Liver (tissue), 9 donors: ENCODE data around the gene PRR20G. TPM values are rescaled to one million over a fixed set of nuclear protein-coding genes. Genes with fewer than 3 reads are reported as not detected.

Experiments
- DNase-seq: peaks from one replicate; pipeline ENCODE4 v3.0.0-alpha.2; 2017; ENCODE audit warnings: low spot score
- H3K27ac ChIP-seq, 2 donors: one replicate each; pipeline ENCODE4 v1.7.0; 2013; ENCODE audit warnings: inconsistent platforms in 2 of 2, low read length in 2 of 2, control low read depth in 1 of 2, low read depth in 1 of 2, mild to moderate bottlenecking in 1 of 2
- H3K27me3 ChIP-seq, 4 donors: one replicate each; pipeline versions ENCODE4 v1.6.1 to v1.7.0; 2013; ENCODE audit warnings: low read length in 3 of 4, inconsistent platforms in 1 of 4, mild to moderate bottlenecking in 1 of 4, moderate library complexity in 1 of 4; ENCODE audit not compliant: control insufficient read depth in 4 of 4, insufficient read depth in 4 of 4
- H3K36me3 ChIP-seq, 4 donors: one replicate each; pipeline versions ENCODE4 v1.6.1 to v1.7.0; 2013; ENCODE audit warnings: low read length in 3 of 4, mild to moderate bottlenecking in 3 of 4, low read depth in 1 of 4, moderate library complexity in 1 of 4; ENCODE audit not compliant: control insufficient read depth in 4 of 4, insufficient read depth in 3 of 4
- H3K4me1 ChIP-seq, 4 donors: one replicate each; pipeline versions ENCODE4 v1.6.1 to v1.7.0; 2013; ENCODE audit warnings: low read length in 3 of 4, mild to moderate bottlenecking in 3 of 4, moderate library complexity in 1 of 4; ENCODE audit not compliant: control insufficient read depth in 4 of 4, insufficient read depth in 4 of 4
- H3K4me3 ChIP-seq, 3 donors: one replicate each; pipeline versions ENCODE4 v1.6.1 to v1.7.0; 2013; ENCODE audit warnings: low read length in 3 of 3, control low read depth in 1 of 3, low read depth in 1 of 3, mild to moderate bottlenecking in 1 of 3
- H3K9ac ChIP-seq, 2 donors: one replicate each; pipeline ENCODE4 v1.7.0; 2013; ENCODE audit warnings: low read length in 2 of 2, mild to moderate bottlenecking in 2 of 2, moderate library complexity in 2 of 2, control low read depth in 1 of 2, low read depth in 1 of 2
- H3K9me3 ChIP-seq, 4 donors: one replicate each; pipeline versions ENCODE4 v1.6.1 to v1.7.0; 2013; ENCODE audit warnings: low read length in 3 of 4; ENCODE audit not compliant: control insufficient read depth in 4 of 4
- ATF3 ChIP-seq: IDR thresholded peaks from 2 replicates; pipeline ENCODE4 v1.6.1; 2016; ENCODE audit warnings: antibody characterized with exemption
- CTCF ChIP-seq: fragments of 150-350 bp; IDR thresholded peaks from 2 replicates; pipeline ENCODE4 v1.5.1; 2017; ENCODE audit warnings: improper control_type of control experiment, low read depth, low read length; ENCODE audit not compliant: missing input control
- FOXA1 ChIP-seq: IDR thresholded peaks from 2 replicates; pipeline ENCODE4 v1.6.1; 2016; ENCODE audit warnings: antibody characterized with exemption
- FOXA2 ChIP-seq: IDR thresholded peaks from 2 replicates; pipeline ENCODE4 v1.6.1; 2016; ENCODE audit warnings: antibody characterized with exemption
- GABPA ChIP-seq, 2 donors: IDR thresholded peaks in 1 of 2; conservative IDR thresholded peaks in 1 of 2; 2 replicates each; pipeline ENCODE4 v1.6.1; 2016; ENCODE audit warnings: antibody characterized with exemption in 2 of 2, mild to moderate bottlenecking in 1 of 2, moderate library complexity in 1 of 2
- HNF4A ChIP-seq, 2 donors: conservative IDR thresholded peaks; 2 replicates each; pipeline ENCODE4 v1.6.1; 2016; ENCODE audit warnings: antibody characterized with exemption in 2 of 2, mild to moderate bottlenecking in 2 of 2
- JUND ChIP-seq, 2 donors: IDR thresholded peaks; 2 replicates each; pipeline ENCODE4 v1.6.1; 2016; ENCODE audit warnings: antibody characterized with exemption in 2 of 2
- MAX ChIP-seq: IDR thresholded peaks from 2 replicates; pipeline ENCODE4 v1.6.1; 2016; ENCODE audit warnings: antibody characterized with exemption
- NR2F2 ChIP-seq: IDR thresholded peaks from 2 replicates; pipeline ENCODE4 v1.6.1; 2016; ENCODE audit warnings: antibody characterized with exemption
- RAD21 ChIP-seq, 2 donors: IDR thresholded peaks; 2 replicates each; pipeline ENCODE4 v1.6.1; 2016; ENCODE audit warnings: antibody characterized with exemption in 2 of 2, mild to moderate bottlenecking in 2 of 2
- REST ChIP-seq: IDR thresholded peaks from 2 replicates; pipeline ENCODE4 v1.6.1; 2016; ENCODE audit warnings: antibody characterized with exemption, mild to moderate bottlenecking
- RXRA ChIP-seq, 2 donors: IDR thresholded peaks; 2 replicates each; pipeline ENCODE4 v1.6.1; 2017 to 2018; ENCODE audit warnings: antibody characterized with exemption in 2 of 2, mild to moderate bottlenecking in 1 of 2
- TAF1 ChIP-seq: conservative IDR thresholded peaks from 2 replicates; pipeline ENCODE4 v1.6.1; 2016; ENCODE audit warnings: antibody characterized with exemption, mild to moderate bottlenecking
- YY1 ChIP-seq: IDR thresholded peaks from 2 replicates; pipeline ENCODE4 v1.6.1; 2016; ENCODE audit warnings: antibody characterized with exemption, mild to moderate bottlenecking
- ZBTB33 ChIP-seq: IDR thresholded peaks from 2 replicates; pipeline ENCODE4 v1.6.1; 2016; ENCODE audit warnings: antibody characterized with exemption
- WGBS: extraction: QIAGEN DNeasy Blood & Tissue Kit; methylation state at CpG from one replicate; pipeline ENCODE4 v1.1.7; 2013; 5-methylcytosine and 5-hydroxymethylcytosine counted together
- polyA plus RNA-seq, 2 donors: library from polyadenylated mRNA; stranded (reverse) in 1 of 2; unstranded in 1 of 2; fragments of 200-250 nt in 1 of 2; fragments of >200 nt in 1 of 2; fragmentation: Nextera tagmentation in 1 of 2; extraction: Ambion mirVana in 1 of 2; gene quantifications; one replicate each; pipeline versions ENCODE4 v1.2.1 to v1.2.3, GENCODE V29; 2013 to 2015
- total RNA-seq, 2 donors: library from RNA; depleted of rRNA; stranded (reverse); fragments of >200 nt; gene quantifications; one replicate each; pipeline ENCODE4 v1.2.3, GENCODE V29; 2014
- donor health status: healthy.
- donor health status: healthy.
- donor health status: healthy.
- donor health status: healthy.
- donor health status: healthy.

PRR20G gene
- total and polyA plus RNA-seq, 4 donors = not detected

- no peak for DNase-seq
- WGBS = 86% methylated on average over 6 of the region's 6 CpGs
- no peaks in the 10 kb centered on the region for H3K36me3 ChIP-seq
- H3K9me3 ChIP-seq = peaks cover 0 to 6% (median 5%) of the 10 kb centered on the region in 4 donors
- H3K4me3 ChIP-seq = no peak overlapping the region
- H3K4me1 ChIP-seq = no peaks in the 10 kb centered on the region
- H3K27me3 ChIP-seq = no peaks in the 10 kb centered on the region
- no peak overlapping the region for H3K9ac ChIP-seq
- H3K27ac ChIP-seq = no peak overlapping the region
- TF ChIP-seq ATF3 (no peak), TAF1 (no peak), ZBTB33 (no peak), FOXA1 (no peak), FOXA2 (no peak), GABPA (IDR thresholded peaks at IDR 0.05 in 1 of 2, conservative IDR thresholded peaks at IDR 0.05 in 1 of 2) (no peak), RXRA (IDR thresholded peaks at IDR 0.05) (no peak), HNF4A (conservative IDR thresholded peaks at IDR 0.05) (no peak), CTCF (no peak), JUND (IDR thresholded peaks at IDR 0.05) (no peak), RAD21 (IDR thresholded peaks at IDR 0.05) (no peak), NR2F2 (no peak)
Observed at GRCh38 chr3:127274200-127274760, 13.6 kb downstream of the PRR20G start.

- DNase-seq = no peak
- Histone ChIP-seq H3K9me3 (peaks cover 3 to 11% (median 9%) of the 10 kb centered on the region in 4 donors), H3K4me1 (no peaks in the 10 kb centered on the region), H3K36me3 (no peaks in the 10 kb centered on the region), H3K27me3 (no peaks in the 10 kb centered on the region), H3K4me3 (no peak overlapping the region), H3K9ac (no peak overlapping the region), H3K27ac (no peak overlapping the region)
- TF ChIP-seq FOXA2 (no peak), HNF4A (conservative IDR thresholded peaks at IDR 0.05) (no peak), RAD21 (IDR thresholded peaks at IDR 0.05) (no peak), YY1 (no peak), MAX (no peak), REST (no peak), FOXA1 (no peak)
- 60% methylated on average over 2 of the region's 2 CpGs for WGBS
Observed at GRCh38 chr3:127273206-127273605, 14.6 kb downstream of the PRR20G start.
